DND-41 (cell line): ENCODE measurements around the gene ZNF12.
"Not testable (repeated sequence)": the region's sequence is repeated elsewhere in the genome, so short reads cannot be mapped to it uniquely, and the experiment has no call there.

Experiments used
- ATAC-seq: fragments of 200-7000 bp; cut with Tn5 transposase; 3 replicates; pipeline ENCODE4 v1.9.1; 2021; ENCODE audit warnings: low read depth; ENCODE audit not compliant: insufficient read depth
- DNase-seq: peaks from one replicate; pipeline ENCODE4 v3.0.0-alpha.2; 2020
- H2AFZ ChIP-seq: 2 replicates; pipeline ENCODE4 v1.6.0; 2012; ENCODE audit warnings: low read depth, low read length
- H3K27ac ChIP-seq: 2 replicates; pipeline ENCODE4 v1.5.1; 2012; ENCODE audit warnings: low read length, inconsistent platforms
- H3K27me3 ChIP-seq: fragments of 200-600 bp; sonication (generic); 2 replicates; pipeline ENCODE4 v1.6.0; 2012; ENCODE audit warnings: low read length, mild to moderate bottlenecking, inconsistent platforms; ENCODE audit not compliant: insufficient read depth, poor library complexity
- H3K36me3 ChIP-seq: 2 replicates; pipeline ENCODE4 v1.5.1; 2012; ENCODE audit warnings: low read length, inconsistent platforms; ENCODE audit not compliant: insufficient read depth
- H3K4me1 ChIP-seq: 2 replicates; pipeline ENCODE4 v1.5.1; 2012; ENCODE audit warnings: mild to moderate bottlenecking, low read length; ENCODE audit not compliant: insufficient read depth
- H3K4me2 ChIP-seq: 2 replicates; pipeline ENCODE4 v1.6.0; 2012; ENCODE audit warnings: mild to moderate bottlenecking, moderate library complexity, low read length, inconsistent platforms; ENCODE audit not compliant: insufficient read depth
- H3K4me3 ChIP-seq, 2 experiments: fragments of 200-600 bp in 1 of 2; shearing (Covaris generic) in 1 of 2; 2 replicates each; pipeline ENCODE4 v1.5.1; 2012 to 2016; ENCODE audit warnings: inconsistent platforms in 2 of 2, low read length in 2 of 2, mild to moderate bottlenecking in 2 of 2, low read depth in 1 of 2, moderate library complexity in 1 of 2
- H3K79me2 ChIP-seq: 2 replicates; pipeline ENCODE4 v1.6.0; 2012; ENCODE audit warnings: low read length, inconsistent platforms; ENCODE audit not compliant: insufficient read depth
- H3K9ac ChIP-seq: 2 replicates; pipeline ENCODE4 v1.6.0; 2012; ENCODE audit warnings: low read depth, mild to moderate bottlenecking, inconsistent platforms, low read length, moderate library complexity
- H3K9me3 ChIP-seq: 2 replicates; pipeline ENCODE4 v1.5.1; 2012; ENCODE audit warnings: low read length, moderate library complexity, mild to moderate bottlenecking, inconsistent platforms; ENCODE audit not compliant: insufficient read depth, severe bottlenecking
- H4K20me1 ChIP-seq: 2 replicates; pipeline ENCODE4 v1.6.0; 2012; ENCODE audit warnings: low read length; ENCODE audit not compliant: insufficient read depth
- CTCF ChIP-seq: IDR thresholded peaks from 2 replicates; pipeline ENCODE4 v1.5.1; 2012; ENCODE audit warnings: borderline replicate concordance, low read length, moderate library complexity, mild to moderate bottlenecking; ENCODE audit not compliant: poor library complexity, severe bottlenecking; ENCODE audit errors: extremely low read depth
- EZH2 ChIP-seq: IDR thresholded peaks from 3 replicates; pipeline ENCODE4 v1.6.1; 2012; ENCODE audit warnings: borderline replicate concordance, low read depth, mild to moderate bottlenecking, moderate library complexity, low read length, inconsistent platforms; ENCODE audit not compliant: severe bottlenecking

ZNF12 gene

GRCh38 chr7:6680146-6680545 is 26.6 kb downstream of the ZNF12 start:
- Histone ChIP-seq H3K4me2 (no peak overlapping the region), H4K20me1 (no peaks in the 10 kb centered on the region), H3K4me1 (no peaks in the 10 kb centered on the region), H3K36me3 (no peaks in the 10 kb centered on the region), H3K27me3 (no peaks in the 10 kb centered on the region), H3K27ac (no peak overlapping the region), H3K4me3 (no peak overlapping the region), H3K9ac (no peak overlapping the region), H2AFZ (no peak overlapping the region), H3K79me2 (no peaks in the 10 kb centered on the region), H3K9me3 (peaks cover 37% of the 10 kb centered on the region)
- ATAC-seq: no peak
- no peak for TF ChIP-seq CTCF
- TF ChIP-seq EZH2: no peak
- no peak for DNase-seq

GRCh38 chr7:6675807-6676405 is 30.8 kb downstream of the ZNF12 start:
- H4K20me1 ChIP-seq: no peaks in the 10 kb centered on the region
- peaks cover 50% of the 10 kb centered on the region for H3K9me3 ChIP-seq
- no peaks in the 10 kb centered on the region for H3K4me1 ChIP-seq
- no peak for DNase-seq
- no peak overlapping the region for H3K4me2 ChIP-seq
- no peak overlapping the region for H3K9ac ChIP-seq
- no peak overlapping the region for H3K27ac ChIP-seq
- ATAC-seq: no peak
- H3K36me3 ChIP-seq: no peaks in the 10 kb centered on the region
- no peaks in the 10 kb centered on the region for H3K79me2 ChIP-seq
- no peaks in the 10 kb centered on the region for H3K27me3 ChIP-seq
- no peak overlapping the region for H3K4me3 ChIP-seq
- no peak for TF ChIP-seq CTCF
- TF ChIP-seq EZH2: no peak
- H2AFZ ChIP-seq: no peak overlapping the region

- not testable (repeated sequence) for ATAC-seq, H3K79me2 ChIP-seq, H3K4me1 ChIP-seq, H3K4me2 ChIP-seq, H3K36me3 ChIP-seq, DNase-seq, H3K27ac ChIP-seq, H2AFZ ChIP-seq, H3K27me3 ChIP-seq, H3K4me3 ChIP-seq, H4K20me1 ChIP-seq, H3K9ac ChIP-seq
- peaks cover 34% of the 10 kb centered on the region for H3K9me3 ChIP-seq
Measured at GRCh38 chr7:6670851-6671250, 35.9 kb downstream of the ZNF12 start.

- peaks cover 12% of the 10 kb centered on the region for H3K36me3 ChIP-seq
- H3K9me3 ChIP-seq: no peaks in the 10 kb centered on the region
- TF ChIP-seq EZH2 (no peak), CTCF (no peak)
- no peaks in the 10 kb centered on the region for H3K27me3 ChIP-seq
- no peak overlapping the region for H3K27ac ChIP-seq
- peaks cover 13% of the 10 kb centered on the region; the same call in 1 of the 2 replicates for H4K20me1 ChIP-seq
- no peaks in the 10 kb centered on the region for H3K4me1 ChIP-seq
- ATAC-seq (peak; percentile 59), DNase-seq (no peak)
- H2AFZ ChIP-seq: no peak overlapping the region
- no peaks in the 10 kb centered on the region for H3K79me2 ChIP-seq
- H3K4me2 ChIP-seq: no peak overlapping the region
- H3K9ac ChIP-seq: no peak overlapping the region
- no peak overlapping the region for H3K4me3 ChIP-seq
Measured at GRCh38 chr7:6658618-6659345, 48.0 kb downstream of the ZNF12 start.
